Measurements from ENCODE around the gene CALHM2.
"Not testable (repeated sequence)": the region's sequence is repeated elsewhere in the genome, so short reads cannot be mapped to it uniquely, and the experiment has no call there.

The CALHM2 gene

DNA sequence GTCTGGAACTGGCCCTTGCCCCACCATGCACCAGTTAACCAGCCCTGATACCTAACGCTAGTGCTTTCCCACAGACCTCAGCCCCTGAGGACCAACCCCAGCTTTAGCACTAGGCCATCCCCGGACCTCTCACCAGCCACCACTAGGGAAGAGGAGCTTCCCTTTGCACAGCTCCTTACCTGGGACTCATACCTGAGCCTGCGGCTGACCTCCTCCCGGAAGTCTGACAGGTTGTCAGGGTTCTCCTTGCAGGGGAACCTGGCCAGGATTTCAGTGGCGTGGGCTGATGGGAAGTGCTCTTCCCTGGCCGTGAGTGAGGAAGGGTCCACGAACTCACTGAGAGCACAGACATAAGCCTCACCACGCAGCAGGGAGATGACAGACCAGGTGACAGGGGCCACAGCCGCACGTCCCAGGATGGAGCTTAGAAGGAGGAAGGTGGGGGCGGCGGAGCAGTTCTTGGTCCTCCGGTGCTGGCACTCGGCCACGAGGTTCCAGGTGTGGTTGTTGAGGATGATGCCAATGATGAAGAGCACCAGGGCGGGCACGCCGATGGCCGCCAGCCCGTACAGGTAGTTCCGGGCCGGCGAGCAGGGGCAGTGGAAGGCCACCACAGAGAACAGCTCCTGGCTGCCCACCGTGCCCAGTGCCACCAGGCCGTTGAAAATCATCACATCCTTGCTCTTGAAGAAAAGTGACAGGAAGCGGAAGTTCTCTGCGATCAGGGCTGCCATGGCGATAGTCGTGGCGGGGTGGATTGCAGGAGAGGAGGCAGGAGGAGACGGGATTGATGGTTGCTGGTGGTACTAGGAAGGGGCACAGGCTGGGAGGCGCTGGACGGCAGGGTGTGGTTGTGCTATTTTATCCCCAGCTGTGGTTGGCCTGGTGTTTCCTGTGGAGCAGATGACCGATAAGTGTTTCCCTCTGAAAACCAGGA, 2.7 kb downstream of the CALHM2 start:
- DNase-seq, result no peak

GRCh38 chr10:103448746-103449145, 3.4 kb downstream of the CALHM2 start:
- DNase-seq, result no peak

DNA sequence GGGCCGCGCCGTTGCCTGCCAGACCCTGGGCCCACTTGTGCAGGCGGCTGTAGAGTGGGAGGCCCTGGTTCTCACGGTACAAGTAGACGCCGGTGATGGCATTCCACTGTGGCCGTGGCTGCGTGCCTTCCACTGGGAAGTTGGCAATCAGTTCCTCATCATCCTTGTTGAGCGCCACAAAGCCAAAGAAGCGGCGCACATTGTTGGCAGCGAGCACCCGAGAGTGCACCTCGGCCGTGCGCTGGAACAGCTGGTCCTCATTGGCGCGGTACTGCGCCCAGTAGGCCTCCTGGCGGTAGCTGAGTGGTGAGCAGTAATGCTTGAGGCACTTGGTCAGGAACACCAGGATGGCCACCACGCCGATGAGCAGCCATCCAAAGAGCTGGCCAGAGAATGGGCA, 5.0 kb downstream of the CALHM2 start:
- DNase-seq, result no peak

- DNase-seq, result no peak
Measured at GRCh38 chr10:103445767-103446567, 6.2 kb downstream of the CALHM2 start.

- no peak for DNase-seq
Measured at GRCh38 chr10:103445366-103445765, 6.8 kb downstream of the CALHM2 start.

- no peak for DNase-seq
Measured at GRCh38 chr10:103444478-103444877, 7.7 kb downstream of the CALHM2 start.

GRCh38 chr10:103443475-103444185, 8.5 kb downstream of the CALHM2 start:
- no peak for DNase-seq

DNA sequence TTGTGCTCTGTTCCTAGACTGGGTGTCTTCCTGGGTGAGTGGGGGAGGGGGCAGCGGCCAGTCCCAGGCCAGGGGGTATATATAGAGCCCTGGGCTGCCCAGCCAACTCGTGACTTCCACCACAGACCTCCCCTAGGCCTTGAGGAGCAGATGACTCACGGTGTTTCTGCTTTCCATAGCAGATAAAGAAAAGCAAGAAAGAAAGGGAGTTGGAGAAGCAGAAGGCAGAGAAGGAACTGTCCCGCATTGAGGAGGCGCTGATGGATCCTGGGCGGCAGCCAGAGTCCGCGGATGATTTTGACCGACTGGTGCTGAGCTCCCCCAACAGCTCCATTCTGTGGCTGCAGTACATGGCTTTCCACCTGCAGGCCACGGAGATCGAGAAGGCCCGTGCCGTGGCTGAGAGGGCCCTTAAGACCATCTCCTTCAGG, 10.1 kb downstream of the CALHM2 start:
- no peak for DNase-seq

DNA sequence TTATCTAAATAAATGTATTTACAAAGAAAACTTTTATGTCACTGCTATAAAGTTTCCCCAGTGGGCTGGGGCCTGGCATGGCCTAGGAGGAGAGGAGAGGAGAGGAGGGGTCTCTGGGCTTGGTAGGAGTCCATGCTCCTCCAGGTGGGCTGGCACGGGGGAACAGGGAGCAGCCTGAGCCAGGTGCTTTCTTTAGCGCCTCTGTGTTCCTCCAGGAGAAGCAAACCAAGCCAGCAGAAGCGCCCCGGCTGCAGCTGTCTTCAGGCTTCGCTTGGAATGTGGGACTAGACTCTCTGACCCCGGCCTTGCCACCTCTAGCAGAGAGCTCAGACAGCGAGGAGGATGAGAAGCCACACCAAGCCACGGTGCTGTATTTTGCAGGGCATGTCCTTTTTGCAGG, 10.6 kb downstream of the CALHM2 start:
- DNase-seq, result no peak

DNA sequence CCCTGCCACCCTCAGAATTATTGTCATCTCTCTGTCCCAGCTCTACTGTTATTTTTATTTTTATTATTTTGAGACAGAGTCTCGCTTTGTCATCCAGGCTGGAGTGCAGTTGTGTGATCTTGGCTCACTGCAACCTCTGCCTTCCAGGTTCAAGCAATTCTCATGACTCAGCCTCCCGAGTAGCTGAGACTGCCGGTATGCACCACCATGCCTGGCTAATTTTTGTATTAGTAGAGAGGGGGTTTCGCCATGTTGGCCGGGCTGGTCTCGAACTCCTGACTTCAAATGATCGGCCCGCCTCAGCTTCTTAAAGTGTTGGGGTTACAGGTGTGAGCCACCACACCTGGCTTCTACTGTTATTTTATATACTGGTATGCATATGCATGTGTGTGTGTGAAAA, 11.0 kb downstream of the CALHM2 start:
- no peak for DNase-seq

DNA sequence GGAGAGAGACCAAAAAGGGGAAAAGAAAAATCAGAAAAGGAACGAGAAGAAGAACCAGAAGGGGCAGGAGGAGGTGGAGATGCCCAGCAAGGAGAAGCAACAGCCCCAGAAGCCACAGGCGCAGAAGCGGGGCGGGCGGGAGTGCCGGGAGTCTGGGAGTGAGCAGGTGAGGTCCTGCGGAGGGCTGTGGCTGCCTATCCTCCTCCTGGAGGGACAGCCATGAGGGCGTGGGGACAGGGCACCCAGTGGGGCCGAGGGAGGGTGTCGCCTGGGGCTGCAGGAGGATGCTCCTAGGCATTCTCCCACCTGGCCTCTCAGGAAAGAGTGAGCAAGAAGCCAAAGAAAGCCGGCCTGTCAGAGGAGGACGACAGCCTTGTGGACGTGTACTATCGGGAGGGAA, 11.8 kb downstream of the CALHM2 start:
- DNase-seq, result no peak

- no peak for DNase-seq
Measured at GRCh38 chr10:103439776-103440175, 12.4 kb downstream of the CALHM2 start.

DNA sequence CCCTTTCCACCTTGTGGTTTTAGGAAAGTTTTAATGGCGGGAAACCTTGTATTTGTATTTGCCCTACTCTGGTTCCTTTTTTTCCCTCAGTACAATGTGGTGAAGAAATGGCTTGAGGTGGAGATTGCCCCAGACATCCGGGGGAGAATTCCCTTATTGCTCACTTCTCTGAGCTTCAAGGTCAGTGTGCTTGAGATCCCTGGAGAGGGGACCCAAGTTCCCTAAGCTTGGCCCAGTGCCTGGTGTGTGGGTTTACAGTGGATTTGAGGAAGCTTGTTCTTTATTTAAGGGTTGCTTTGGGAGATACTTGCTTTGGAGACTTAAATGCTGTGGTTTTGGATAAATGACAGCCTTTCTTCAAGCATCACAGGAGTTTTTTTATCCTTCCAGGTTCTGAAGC, 18.3 kb downstream of the CALHM2 start:
- DNase-seq, result no peak

GRCh38 chr10:103431902-103432301, 20.3 kb downstream of the CALHM2 start:
- DNase-seq, result no peak

GRCh38 chr10:103429647-103430046, 22.5 kb downstream of the CALHM2 start:
- no peak for DNase-seq

- no peak for DNase-seq
Measured at GRCh38 chr10:103428989-103429643, 23.1 kb downstream of the CALHM2 start.

GRCh38 chr10:103427866-103428265, 24.3 kb downstream of the CALHM2 start:
- DNase-seq, result no peak

DNA sequence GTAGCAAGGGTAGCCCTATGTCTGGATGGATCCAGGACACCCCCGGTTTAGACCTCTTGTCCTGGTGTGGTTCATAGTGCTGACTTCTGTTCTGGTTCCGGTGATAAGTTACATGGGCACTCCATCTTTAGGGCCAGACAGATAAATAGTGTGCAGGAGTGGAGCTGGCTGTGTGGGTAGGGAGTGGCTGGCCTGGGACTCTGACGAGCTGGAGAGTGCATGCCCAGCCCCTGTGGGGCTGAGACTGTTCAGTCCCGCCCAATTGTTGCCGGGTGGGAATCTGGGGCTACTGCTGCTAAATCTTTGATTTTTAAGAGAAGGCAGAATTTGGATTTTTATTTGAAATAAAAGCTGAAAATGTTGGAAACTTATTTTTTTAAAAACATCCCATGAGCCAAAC, 28.4 kb downstream of the CALHM2 start:
- DNase-seq, result no peak

GRCh38 chr10:103419101-103419500, 33.1 kb downstream of the CALHM2 start:
- no peak for DNase-seq

GRCh38 chr10:103417601-103418000, 34.6 kb downstream of the CALHM2 start:
- DNase-seq, result no peak

DNA sequence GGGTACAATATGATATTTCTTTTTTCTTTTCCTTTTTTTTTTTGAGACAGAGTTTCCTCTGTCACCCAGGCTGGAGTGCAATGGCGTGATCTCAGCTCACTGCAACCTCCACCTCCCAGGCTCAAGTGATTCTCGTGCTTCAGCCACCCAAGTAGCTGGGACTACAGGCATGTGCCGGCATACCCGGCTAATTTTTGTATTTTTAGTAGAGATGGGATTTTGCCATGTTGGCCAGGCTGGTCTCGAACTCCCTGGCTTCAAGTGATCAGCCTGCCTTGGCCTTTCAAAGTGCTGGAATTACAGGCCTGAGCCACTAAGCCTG, 35.1 kb downstream of the CALHM2 start:
- DNase-seq, result not testable (repeated sequence)

- DNase-seq, result peak; percentile 6 to 22
Measured at GRCh38 chr10:103416436-103417147, 35.6 kb downstream of the CALHM2 start.

All from bone marrow (tissue), 2 donors.